Measurements from ENCODE around the gene C2orf42. TPM values are rescaled to one million over a fixed set of nuclear protein-coding genes. Genes with fewer than 3 reads are reported as not detected.
A peak's percentile ranks its signal among the peaks of the same experiment; 100 is the strongest.

Gene C2orf42
- polyA plus RNA-seq, 3 donors = 3.0 to 5.5 (median 4.0) TPM

GRCh38 chr2:70118798-70119454 lies 71.9 kb downstream of the C2orf42 start:
- no peak for DNase-seq
- peaks cover 60% of the 10 kb centered on the region for H3K4me1 Mint-ChIP-seq
- TF ChIP-seq CTCF (IDR thresholded peaks at IDR 0.05) = no peak
- H3K27ac Mint-ChIP-seq = peak overlapping the region in 1 of 7 donors; percentile 55
- H3K4me3 Mint-ChIP-seq = no peak overlapping the region
- intact Hi-C loops (cut with micrococcal nuclease) = no loop called here
- Histone ChIP-seq H3K4me1 (ENCODE audit: control insufficient read depth in 1 of 2, insufficient read depth in 2 of 2, low read length in 2 of 2) (peaks cover 52 to 68% of the 10 kb centered on the region in 2 donors), H3K9me3 (replicated peaks in 1 of 2; ENCODE audit: control insufficient read depth in 1 of 2, insufficient read depth in 1 of 2, low read length in 2 of 2) (no peaks in the 10 kb centered on the region), H3K27me3 (ENCODE audit: control insufficient read depth in 2 of 2, insufficient read depth in 2 of 2, low read length in 2 of 2) (no peaks in the 10 kb centered on the region), H2AFZ (ENCODE audit: insufficient read depth, low read depth, low read length, poor library complexity, severe bottlenecking) (peak overlapping the region; percentile 30), H3K27ac (ENCODE audit: low read depth in 1 of 2, low read length in 2 of 2) (no peak overlapping the region), H3K79me2 (ENCODE audit: insufficient read depth, low read length) (no peaks in the 10 kb centered on the region), H3K9ac (ENCODE audit: insufficient read depth, low read length, poor library complexity, severe bottlenecking) (no peak overlapping the region), H3K4me2 (replicated peaks; ENCODE audit: extremely low read depth, low read length, poor library complexity, severe bottlenecking) (no peak overlapping the region), H4K20me1 (ENCODE audit: insufficient read depth, low read length) (no peaks in the 10 kb centered on the region), H3K36me3 (replicated peaks in 1 of 2; ENCODE audit: control insufficient read depth in 1 of 2, insufficient read depth in 2 of 2, low read length in 2 of 2) (no peaks in the 10 kb centered on the region), H3K4me3 (replicated peaks in 1 of 3; ENCODE audit: low read depth in 2 of 3, low read length in 3 of 3) (no peak overlapping the region)
- 60% methylated on average over 2 of the region's 4 CpGs for WGBS (ENCODE audit: insufficient coverage)
- peaks cover 0 to 4% (median 0%) of the 10 kb centered on the region in 3 donors for H3K27me3 Mint-ChIP-seq (ENCODE audit: low read depth in 3 of 3)
- H3K9me3 Mint-ChIP-seq = no peaks in the 10 kb centered on the region
- no peaks in the 10 kb centered on the region for H3K36me3 Mint-ChIP-seq

DNA sequence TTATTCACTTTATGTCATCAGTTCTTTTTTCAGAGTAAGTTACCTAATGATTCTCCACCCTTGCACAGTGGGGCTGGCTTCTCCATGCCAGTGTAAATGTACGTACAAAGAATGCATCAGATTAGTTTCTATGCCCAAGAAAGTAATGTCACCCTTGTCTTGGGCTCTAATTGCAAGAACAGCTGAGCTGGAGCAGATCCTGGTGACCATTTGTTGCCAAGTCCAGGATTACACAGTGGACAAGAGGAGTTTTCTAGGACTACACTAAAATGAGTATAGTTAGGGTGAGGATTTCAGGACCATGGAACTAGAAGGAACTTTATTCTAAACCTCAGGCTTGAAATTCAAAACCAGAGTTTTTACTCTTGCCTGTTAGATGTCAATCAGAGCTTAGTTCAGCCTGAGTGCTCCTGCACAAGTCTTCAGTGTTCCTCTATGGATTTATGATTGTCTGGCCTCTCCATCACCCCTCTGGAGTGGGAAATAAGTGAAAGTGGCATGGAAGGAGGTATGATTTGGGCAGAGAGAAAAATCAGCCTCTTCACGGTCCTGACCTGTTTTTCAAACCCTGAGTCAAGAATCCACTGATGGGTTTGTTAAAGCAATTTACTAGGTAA lies 73.8 kb downstream of the C2orf42 start:
- Mint-ChIP-seq H3K9me3 (no peaks in the 10 kb centered on the region), H3K4me1 (peaks cover 45% of the 10 kb centered on the region), H3K4me3 (no peak overlapping the region), H3K27me3 (ENCODE audit: low read depth in 3 of 3) (no peaks in the 10 kb centered on the region), H3K27ac (no peak overlapping the region), H3K36me3 (no peaks in the 10 kb centered on the region)
- Histone ChIP-seq H3K79me2 (ENCODE audit: insufficient read depth, low read length) (no peaks in the 10 kb centered on the region), H3K4me2 (replicated peaks; ENCODE audit: extremely low read depth, low read length, poor library complexity, severe bottlenecking) (no peak overlapping the region), H2AFZ (ENCODE audit: insufficient read depth, low read depth, low read length, poor library complexity, severe bottlenecking) (no peak overlapping the region), H3K27ac (ENCODE audit: low read depth in 1 of 2, low read length in 2 of 2) (no peak overlapping the region), H4K20me1 (ENCODE audit: insufficient read depth, low read length) (no peaks in the 10 kb centered on the region), H3K9ac (ENCODE audit: insufficient read depth, low read length, poor library complexity, severe bottlenecking) (no peak overlapping the region), H3K4me1 (ENCODE audit: control insufficient read depth in 1 of 2, insufficient read depth in 2 of 2, low read length in 2 of 2) (peaks cover 34 to 52% of the 10 kb centered on the region in 2 donors), H3K27me3 (ENCODE audit: control insufficient read depth in 2 of 2, insufficient read depth in 2 of 2, low read length in 2 of 2) (no peaks in the 10 kb centered on the region), H3K4me3 (replicated peaks in 1 of 3; ENCODE audit: low read depth in 2 of 3, low read length in 3 of 3) (no peak overlapping the region), H3K36me3 (replicated peaks in 1 of 2; ENCODE audit: control insufficient read depth in 1 of 2, insufficient read depth in 2 of 2, low read length in 2 of 2) (no peaks in the 10 kb centered on the region), H3K9me3 (replicated peaks in 1 of 2; ENCODE audit: control insufficient read depth in 1 of 2, insufficient read depth in 1 of 2, low read length in 2 of 2) (no peaks in the 10 kb centered on the region)
- intact Hi-C loops (cut with micrococcal nuclease) = no loop called here
- no peak for TF ChIP-seq CTCF (IDR thresholded peaks at IDR 0.05)
- 100% methylated on average over 1 of the region's 2 CpGs for WGBS (ENCODE audit: insufficient coverage)
- DNase-seq = no peak

Data from CD14-positive monocyte (primary cell).